NCI-H146 (cell line): ENCODE data around the gene ASH1L.
"Not testable (repeated sequence)": the region's sequence is repeated elsewhere in the genome, so short reads cannot be mapped to it uniquely, and the experiment has no call there.

ENCODE experiments used
- DNase-seq: peaks from one replicate; lab custom pipeline; 2025; lab: John Stamatoyannopoulos, UW

Gene ASH1L

GRCh38 chr1:155307247-155307740, 255.3 kb downstream of the ASH1L start:
- DNase-seq, result peak; percentile 39

GRCh38 chr1:155305881-155306391, 256.7 kb downstream of the ASH1L start:
- no peak for DNase-seq

- no peak for DNase-seq
These were observed 258.0 kb downstream of the ASH1L start for GRCh38 chr1:155304558-155305063.

GRCh38 chr1:155301342-155301841, 261.2 kb downstream of the ASH1L start, which contains the start of gene PKLR:
Gene PKLR, minus strand, starts transcription at chr1:155301438. Its CDS starts 43 bp downstream, at chr1:155301395.
- DNase-seq, result no peak

- DNase-seq, result no peak
These were observed 261.9 kb downstream of the ASH1L start for GRCh38 chr1:155300553-155301329.

- no peak for DNase-seq
These were observed 262.6 kb downstream of the ASH1L start for GRCh38 chr1:155300024-155300423.

GRCh38 chr1:155297384-155297783, 265.2 kb downstream of the ASH1L start:
- no peak for DNase-seq

GRCh38 chr1:155296661-155297060, 265.9 kb downstream of the ASH1L start:
- no peak for DNase-seq

GRCh38 chr1:155295942-155296267, 266.7 kb downstream of the ASH1L start:
- no peak for DNase-seq

GRCh38 chr1:155295183-155295941, 267.2 kb downstream of the ASH1L start:
- DNase-seq, result peak; percentile 25

GRCh38 chr1:155294520-155295182, 268.0 kb downstream of the ASH1L start:
- no peak for DNase-seq

- no peak for DNase-seq
These were observed 269.4 kb downstream of the ASH1L start for GRCh38 chr1:155293086-155293749.

GRCh38 chr1:155291006-155291405, 271.6 kb downstream of the ASH1L start:
- not testable (repeated sequence) for DNase-seq

GRCh38 chr1:155287987-155288543, 274.5 kb downstream of the ASH1L start:
- DNase-seq, result no peak

GRCh38 chr1:155286544-155286943, 276.1 kb downstream of the ASH1L start:
- no peak for DNase-seq

- no peak for DNase-seq
These were observed 277.0 kb downstream of the ASH1L start for GRCh38 chr1:155285631-155286044.
